GM21526 (cell line): Measurements from ENCODE around the gene FAM110C.
"Not testable (repeated sequence)": the region's sequence is repeated elsewhere in the genome, so short reads cannot be mapped to it uniquely, and the experiment has no call there.

ENCODE experiments used
- ATAC-seq: cut with Tn5 transposase; IDR thresholded peaks from one replicate; pipeline ENCODE4 v1.9.1; 2021; ENCODE audit warnings: moderate library complexity; ENCODE audit not compliant: unreplicated experiment, low FRiP score

The FAM110C gene, protein sequence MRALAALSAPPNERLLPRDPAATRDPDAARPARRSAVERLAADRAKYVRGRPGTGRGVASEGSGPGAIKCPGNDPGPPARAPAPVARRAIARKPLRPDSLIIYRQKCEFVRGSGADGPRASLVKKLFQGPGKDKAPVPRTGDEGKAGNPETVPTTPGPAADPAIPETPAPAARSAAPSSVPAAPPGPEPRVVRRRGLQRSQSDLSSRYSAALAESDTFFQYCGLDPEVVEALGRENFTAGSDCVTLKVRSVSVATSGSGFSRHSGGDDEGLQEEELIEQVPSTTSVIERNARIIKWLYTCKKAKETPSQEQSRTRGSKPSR

DNA sequence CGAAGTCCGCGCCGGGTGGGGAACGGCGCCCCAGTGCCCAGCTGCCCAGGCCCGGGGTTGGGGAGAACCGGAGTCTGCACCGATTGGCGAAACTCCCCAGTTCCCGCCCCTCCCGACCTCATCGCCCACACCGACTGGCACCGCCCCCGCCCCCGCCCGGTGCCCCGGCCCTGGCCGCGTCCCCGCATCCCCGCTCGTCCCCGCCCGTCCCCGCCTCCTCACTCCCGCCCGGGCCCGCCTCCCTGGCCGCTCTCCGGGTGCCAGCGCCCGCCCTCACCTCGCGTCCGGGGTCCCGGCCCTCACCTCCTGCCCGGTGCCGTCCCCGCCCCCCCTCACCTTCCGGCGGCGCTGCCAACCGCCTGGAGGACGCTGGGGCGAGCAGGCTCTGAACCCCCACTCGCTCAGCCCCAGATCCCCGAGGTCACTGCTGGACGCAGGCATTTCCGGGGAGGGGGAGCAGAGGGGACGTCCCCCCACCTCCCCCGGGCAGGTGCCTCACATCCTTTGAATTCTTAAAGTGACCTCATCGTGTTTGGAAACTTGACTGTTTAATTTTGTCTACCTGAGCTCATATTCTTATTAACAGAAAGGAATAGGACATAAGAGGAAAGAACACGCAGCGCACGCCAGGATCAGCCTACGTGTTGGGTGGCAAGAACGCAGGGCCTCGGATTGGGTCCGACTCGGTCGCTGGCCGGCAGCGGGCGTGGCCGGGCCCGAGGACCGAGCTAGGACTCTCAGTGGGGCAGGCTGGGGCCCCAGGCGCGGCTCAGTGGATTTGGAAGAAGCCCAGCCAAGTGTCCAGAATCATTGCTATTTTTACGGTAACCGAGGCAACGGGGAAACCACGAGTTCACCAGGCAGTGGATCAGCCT lies at the start of gene FAM110C:
FAM110C (minus strand) TSS at position 35 of the 875 bp plus-strand sequence. CDS start 120 bp downstream, outside the sequence.
- ATAC-seq, result no peak

DNA sequence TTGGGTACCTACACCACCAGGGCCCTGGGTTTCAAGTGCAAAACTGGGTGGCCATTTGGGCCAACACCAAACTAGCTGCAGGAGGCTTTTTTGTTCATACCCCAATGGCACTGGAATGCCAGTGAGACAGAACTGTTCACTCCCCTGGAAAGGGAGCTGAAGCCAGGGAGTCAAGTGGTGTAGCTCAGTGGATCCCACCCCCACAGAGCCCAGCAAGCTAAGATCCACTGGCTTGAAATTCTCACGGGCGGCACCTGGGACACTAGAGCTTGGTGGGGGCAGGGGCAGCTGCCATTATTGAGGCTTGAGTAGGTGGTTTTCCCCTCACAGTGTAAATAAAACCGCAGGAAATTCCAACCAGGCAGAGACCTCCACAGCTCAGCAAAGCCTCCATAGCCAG lies 46.0 kb upstream of the FAM110C start:
- no peak for ATAC-seq

DNA sequence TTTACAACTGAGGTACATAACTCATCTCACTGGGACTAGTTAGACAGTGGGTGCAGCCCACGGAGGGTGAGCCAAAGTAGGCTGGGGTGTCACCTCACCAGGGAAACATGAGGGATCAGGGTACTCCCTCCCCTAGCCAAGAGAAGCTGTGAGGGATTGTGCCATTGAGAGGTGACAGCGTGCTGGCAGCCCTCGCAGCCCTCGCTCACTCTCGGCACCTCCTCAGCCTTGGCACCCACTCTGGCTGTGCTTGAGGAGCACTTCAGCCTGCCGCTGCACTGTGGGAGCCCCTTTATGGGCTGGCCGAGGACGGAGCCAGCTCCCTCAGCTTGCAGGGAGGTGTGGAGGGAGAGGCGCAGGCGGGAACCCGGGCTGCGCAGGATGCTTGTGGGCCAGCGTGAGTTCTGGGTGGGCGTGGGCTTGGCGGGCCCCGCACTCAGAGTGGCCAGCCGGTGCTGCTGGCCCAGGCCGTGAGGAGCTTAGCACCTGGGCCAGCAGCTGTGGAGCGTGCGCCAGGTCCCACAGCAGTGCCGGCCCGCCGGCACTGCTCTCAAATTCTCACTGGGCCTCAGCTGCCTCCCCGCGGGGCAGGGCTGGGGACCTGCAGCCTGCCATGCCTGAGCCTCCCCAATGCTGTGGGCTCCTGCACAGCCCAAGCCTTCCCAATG lies 44.5 kb upstream of the FAM110C start:
- no peak for ATAC-seq

DNA sequence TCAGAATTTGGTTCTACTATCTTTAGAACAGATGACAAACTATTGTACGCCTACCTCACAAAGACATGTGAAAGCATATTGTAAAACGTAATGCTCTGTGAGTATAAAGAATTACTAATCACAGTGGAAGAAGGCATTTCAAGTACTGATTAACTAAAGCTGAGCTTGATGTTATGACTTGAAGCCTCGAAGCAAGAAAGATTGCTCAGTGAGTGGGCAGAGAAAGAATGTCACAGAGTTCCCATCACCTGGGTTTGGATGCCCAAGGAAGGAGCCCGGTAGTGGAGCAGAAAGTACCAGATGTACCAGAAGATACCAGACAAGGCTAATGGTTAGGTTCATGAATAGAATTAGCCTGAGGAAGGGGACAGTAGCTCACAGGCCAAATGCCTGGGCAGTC lies 39.5 kb upstream of the FAM110C start:
- no peak for ATAC-seq

DNA sequence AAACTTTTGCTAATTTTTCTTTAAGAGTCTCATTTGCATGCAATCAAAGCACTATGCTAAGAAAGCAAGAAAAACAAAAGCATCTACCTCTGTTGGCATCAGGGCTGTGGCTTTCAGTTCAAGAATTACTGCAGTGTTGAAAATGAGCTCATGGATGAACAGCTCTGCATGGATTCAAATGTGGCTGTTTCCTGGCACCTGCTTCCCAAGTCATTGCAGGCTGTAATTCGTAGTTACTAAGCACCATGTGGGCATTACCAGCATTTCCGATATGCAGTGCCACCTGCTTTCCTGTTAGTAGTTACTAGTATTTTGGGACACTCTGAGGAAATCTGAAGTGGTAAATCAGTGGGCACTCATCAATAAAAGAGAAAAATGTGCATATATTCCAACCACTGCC lies 37.8 kb upstream of the FAM110C start:
- no peak for ATAC-seq

DNA sequence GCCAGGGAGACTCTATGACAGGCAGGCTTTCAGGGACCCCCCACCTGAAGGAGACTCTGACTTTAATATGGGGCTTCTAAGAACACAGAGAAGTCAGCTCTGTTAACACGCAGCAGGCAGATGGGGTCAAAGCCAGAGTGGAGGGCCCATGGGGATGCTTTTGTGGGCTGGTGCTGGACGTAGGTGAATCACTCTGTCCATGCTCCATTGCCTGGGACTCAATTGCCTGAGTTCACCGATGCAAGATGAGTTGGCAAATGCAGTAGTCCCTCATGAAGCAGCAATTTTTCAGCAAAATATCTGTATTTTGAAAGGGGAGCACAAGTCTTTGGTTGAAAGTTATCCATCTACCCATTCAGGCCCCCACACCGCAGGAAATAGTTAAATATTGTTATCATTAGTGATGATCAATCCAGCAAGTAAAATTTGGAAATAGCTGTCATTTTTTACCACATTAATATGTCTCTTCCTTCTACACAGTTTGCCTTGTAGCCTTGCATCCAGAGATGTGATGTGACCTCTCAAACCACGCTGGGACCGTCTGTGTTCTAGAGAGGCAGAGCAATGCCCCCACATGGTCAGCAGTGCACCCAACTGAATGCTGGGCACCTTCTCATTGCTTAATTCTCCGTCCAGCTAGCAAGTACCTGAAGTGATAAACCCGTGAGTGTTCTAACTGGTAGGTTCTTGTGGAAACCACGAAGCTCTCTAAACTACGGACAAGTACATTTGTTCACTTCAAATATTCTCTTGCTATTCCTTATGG lies 34.8 kb upstream of the FAM110C start:
- no peak for ATAC-seq

DNA sequence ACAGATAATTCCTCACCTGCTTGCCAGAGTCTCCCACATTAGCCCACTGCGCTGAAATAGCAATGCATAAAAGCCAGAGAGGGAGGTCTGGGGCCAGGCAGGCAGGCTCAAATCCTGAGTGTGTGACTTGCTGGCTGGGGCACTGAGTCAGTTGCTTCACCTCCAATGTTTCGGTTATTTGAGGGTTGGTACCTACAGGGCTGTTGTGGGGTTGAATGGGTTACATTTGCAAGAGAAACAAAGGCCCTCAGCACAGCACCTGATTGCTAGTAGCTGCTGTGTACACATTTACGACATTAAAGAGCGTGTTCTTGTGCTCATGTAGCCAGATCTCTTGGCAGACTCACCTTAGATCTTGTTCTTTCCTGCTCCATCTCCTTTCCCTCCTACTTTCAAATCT lies 34.1 kb upstream of the FAM110C start:
- no peak for ATAC-seq

DNA sequence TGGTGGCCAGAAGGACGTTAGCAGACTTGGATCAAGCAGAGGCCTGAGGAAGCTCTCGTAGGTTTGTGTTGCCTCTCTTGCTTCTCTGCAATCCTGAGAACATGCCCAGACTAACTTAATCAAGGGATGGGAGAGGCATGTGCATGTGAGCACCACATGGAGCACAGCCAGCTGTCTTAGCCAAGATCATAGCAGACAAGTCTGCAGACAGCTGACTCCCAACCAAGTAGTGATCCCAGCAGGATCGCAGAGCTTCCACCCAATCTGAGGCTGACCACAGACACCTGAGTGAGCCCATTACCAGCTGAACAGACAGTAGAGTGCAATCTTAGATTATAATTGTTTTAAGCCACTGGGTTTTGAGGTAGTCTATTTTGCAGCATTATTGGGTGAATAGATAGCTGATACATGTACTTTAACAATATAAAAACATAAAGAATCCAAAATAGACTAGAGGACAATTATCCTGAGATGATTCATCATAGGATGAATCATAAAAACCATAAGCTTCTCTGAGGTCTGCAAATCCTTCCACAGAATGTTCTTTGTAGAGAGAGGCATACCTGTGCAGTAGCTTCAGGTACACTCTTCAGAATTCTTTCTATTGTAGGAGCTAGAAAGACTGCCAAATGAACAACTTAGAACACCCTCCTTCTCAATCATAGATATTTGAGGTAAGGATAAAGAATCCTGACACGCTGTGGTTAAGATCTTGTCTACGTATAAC lies 25.2 kb upstream of the FAM110C start:
- no peak for ATAC-seq

DNA sequence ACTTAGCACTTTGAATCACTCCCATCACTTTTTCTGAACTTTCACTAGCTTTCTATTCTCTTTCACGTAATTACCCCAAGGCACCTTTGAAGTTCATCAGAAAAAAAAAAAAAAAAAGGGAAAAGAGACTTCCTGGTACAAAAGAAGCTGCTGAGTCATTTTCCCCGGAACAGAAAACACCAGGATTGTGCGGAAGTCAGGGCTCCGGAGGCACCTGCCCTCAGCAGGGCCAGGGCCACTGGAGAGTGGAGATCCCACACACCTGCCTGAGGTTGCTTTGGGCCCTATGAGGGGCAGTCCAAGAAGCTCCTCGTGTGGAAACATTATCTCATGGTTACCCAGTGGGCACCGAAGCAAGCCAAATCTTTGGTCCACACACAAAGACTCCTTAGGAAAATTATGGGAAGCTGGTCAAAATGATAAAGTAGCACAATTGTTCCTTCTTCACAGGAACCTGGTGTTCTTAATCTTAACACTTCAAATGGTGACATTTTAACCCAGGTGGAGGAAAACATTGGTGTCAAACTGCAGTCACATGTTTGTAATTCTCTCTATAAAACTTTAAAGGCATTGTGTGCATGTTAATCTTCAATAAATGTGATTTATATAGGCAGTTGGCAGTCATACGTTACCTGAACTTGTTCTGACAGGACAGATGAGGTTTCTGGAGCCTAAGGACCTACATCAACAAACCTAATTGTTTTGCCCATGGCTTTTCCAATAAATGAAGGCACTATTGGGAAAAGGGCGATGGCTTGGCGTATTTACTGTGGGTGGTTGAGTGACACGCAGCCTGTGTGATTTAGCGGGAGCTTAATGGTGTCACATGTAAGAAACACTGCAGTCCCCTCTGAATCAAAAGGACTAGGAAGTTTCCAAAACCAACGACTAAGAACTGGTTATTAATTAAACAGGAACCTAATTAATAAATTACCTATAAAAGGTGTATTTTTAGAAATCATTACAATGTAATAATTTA lies 23.4 kb upstream of the FAM110C start:
- no peak for ATAC-seq

DNA sequence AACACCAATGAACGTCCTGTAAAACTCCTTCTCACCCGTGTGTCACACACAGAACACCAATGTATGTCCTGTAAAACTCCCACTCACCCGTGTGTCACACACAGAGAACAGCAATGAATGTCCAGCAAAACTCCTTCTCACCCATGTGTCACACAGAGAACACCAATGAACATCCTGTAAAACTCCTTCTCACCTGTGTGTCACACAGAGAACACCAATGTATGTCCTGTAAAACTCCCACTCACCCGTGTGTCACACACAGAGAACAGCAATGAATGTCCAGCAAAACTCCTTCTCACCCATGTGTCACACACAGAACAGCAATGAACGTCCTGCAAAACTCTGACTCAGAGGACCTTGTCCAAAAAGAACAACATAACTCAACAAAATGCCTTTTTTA lies 22.3 kb upstream of the FAM110C start:
- not testable (repeated sequence) for ATAC-seq

DNA sequence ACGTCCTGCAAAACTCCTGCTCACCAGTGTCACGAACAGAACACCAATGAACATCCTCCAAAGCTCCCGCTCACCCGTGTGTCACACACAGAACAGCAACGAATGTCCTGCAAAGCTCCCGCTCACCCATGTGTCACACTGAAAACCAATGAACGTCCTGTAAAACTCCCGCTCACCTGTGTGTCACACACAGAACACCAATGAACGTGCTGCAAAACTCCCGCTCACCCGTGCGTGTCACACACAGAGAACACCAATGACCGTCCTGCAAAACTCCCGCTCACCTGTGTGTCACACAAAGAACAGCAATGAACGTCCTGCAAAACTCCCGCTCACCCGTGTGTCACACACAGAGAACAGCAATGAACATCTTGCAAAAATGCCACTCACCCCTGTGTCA lies 20.5 kb upstream of the FAM110C start:
- ATAC-seq, result no peak

DNA sequence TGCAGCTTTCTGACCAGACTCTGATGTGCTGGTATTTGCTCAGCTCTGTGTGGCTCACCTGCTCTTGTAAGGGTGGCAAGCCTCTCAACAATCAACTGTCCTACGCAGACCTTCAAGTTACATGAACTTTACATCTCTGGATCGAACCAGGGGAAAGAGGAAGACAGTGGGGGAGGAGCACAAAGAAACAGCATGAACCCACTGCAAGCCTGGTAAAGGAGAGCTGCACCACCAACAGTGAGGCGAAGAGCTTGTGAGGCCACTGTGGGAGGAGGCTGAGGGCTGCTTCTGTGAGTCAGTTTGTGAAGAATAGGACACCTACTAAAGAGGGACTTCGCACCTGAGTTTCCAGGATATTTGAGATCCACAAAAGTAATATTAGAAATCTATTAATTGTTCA lies 18.8 kb upstream of the FAM110C start:
- ATAC-seq, result no peak

DNA sequence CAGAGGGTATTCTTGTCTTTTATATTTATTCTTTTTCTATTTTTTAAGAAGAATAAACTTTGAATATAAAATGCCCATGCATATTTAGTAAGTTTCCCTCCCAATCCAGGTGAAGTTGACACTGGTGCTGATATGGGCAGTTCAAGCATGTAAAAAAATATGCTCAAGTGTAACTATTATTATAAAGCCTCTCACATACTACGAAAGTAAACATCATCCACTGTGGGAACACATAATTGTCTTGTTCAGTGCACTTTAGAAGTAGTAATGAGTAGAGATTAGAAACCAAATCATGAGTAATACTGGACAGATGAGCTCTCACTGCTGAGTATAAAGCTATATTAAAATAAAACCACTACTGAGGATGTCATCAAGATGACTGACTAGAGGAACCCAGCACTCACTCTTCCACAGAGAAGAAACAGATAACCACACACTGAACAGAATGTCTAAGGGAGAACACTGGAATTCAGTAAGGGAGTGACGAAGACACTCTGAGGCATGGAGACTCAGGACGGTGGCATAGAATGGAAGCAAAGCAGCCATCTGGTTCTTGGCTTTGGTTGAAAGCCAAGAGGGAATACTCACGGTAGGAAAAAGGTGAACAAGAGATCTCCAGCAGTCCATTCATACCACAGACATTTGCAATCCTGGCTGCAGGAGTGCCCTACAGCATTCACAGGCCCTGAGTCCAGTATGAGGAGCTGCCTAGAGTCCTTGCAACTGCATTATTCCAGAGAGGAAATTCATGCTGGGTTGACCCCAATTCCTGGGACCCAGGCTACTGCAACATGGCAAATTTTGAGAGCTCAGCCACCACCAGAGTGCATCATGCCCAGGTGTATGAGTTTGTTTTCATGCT lies 9.5 kb upstream of the FAM110C start:
- ATAC-seq, result no peak

DNA sequence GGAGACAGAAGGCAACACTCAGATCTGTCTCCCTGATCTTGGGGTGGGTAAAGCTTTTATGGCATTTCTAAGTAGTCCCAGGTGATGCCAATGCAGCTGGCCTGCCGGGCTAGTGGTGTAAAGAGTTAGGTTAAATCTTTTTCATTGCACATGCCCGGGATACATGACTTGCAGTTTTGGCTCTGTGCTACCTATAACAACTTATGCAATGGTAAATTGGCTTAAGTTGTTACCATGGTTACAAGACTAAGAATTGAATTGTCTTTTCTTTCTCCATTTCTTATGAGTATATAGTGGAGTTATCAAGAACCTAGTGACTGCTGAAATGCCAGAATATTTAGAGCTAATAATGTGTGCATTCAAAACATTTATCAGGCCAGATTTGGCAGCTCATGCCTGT lies 5.3 kb upstream of the FAM110C start:
- no peak for ATAC-seq

DNA sequence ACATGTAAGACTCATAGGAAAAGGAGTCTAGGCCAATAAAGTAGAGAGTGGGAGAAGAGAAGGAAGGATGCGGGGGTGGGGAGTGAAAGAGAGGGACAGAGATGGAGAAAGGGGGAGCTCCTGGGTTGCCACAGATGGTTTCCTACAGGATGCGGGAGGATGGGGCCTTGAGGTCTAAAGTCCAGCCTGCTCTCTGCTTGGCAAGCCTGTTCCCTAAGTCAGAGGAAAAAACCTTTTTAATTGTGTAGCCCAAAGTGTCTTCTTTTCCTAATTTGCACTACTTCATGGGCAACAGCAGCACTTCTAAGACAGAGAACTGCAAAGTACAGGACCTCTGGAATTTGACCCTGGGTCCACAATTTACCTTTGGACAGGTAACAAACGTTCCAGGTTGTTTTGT lies 1.4 kb upstream of the FAM110C start:
- ATAC-seq, result no peak

DNA sequence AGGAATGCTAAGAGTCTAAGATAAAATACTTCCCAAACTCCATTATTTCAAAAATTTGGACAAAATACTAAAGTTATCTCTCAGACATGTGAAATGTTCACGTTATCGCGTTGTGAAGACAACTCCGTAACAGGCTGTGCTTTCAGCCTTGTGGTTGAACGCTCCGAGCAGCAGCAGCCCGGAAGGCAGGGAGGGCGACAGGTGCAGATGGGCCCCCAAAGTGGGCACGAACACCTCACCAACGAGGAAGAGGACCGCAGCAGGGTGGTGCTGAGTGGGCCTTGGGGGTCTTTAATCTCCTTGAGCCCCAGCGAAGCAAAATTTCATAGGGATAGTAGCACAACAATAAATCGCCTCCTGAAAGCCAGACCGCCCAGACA lies 1.0 kb upstream of the FAM110C start:
- no peak for ATAC-seq

DNA sequence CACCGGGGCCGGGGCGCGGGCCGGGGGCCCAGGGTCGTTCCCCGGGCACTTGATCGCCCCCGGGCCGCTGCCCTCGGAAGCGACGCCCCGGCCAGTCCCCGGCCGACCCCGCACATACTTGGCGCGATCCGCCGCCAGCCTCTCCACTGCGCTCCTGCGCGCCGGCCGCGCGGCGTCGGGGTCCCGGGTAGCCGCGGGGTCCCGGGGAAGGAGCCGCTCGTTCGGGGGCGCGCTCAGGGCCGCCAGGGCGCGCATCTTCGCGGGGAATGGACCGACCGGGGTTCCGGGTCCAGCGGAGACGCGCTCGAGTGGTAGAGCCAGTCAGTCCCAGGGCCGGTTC lies 204 bp downstream of the FAM110C start:
- no peak for ATAC-seq
